Measurements from ENCODE around the gene ECPAS.

DNA sequence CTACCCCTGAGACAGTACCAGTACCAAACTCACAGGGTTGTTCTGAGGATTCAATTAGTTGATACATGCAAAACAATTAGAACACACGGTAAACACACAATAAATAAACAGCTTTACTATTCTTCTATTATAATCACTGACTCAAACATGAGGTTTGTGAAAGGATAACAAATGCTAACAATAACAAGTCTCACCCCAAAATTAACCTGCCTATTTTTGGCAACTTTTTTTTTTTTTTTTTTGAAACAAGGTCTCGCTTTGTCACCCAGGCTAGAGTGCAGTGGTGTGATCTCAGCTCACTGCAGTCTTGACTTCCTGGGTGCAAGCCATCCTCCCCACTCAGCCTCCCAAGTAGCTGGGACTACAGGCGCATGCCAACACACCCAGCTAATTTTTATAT is 6.5 kb downstream of the ECPAS start:
- TF ChIP-seq, protein P1, sequence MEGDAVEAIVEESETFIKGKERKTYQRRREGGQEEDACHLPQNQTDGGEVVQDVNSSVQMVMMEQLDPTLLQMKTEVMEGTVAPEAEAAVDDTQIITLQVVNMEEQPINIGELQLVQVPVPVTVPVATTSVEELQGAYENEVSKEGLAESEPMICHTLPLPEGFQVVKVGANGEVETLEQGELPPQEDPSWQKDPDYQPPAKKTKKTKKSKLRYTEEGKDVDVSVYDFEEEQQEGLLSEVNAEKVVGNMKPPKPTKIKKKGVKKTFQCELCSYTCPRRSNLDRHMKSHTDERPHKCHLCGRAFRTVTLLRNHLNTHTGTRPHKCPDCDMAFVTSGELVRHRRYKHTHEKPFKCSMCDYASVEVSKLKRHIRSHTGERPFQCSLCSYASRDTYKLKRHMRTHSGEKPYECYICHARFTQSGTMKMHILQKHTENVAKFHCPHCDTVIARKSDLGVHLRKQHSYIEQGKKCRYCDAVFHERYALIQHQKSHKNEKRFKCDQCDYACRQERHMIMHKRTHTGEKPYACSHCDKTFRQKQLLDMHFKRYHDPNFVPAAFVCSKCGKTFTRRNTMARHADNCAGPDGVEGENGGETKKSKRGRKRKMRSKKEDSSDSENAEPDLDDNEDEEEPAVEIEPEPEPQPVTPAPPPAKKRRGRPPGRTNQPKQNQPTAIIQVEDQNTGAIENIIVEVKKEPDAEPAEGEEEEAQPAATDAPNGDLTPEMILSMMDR (IDR thresholded peaks at IDR 0.05; ENCODE audit: insufficient read depth, low read length, poor library complexity, severe bottlenecking) = no peak
- no peak for TF ChIP-seq EZH2phosphoT487 (conservative IDR thresholded peaks at IDR 0.05; ENCODE audit: low read length)

All from SU-DHL-6 (cell line).